Liver (tissue), 9 donors: ENCODE data around the gene ALDH1B1. TPM values are rescaled to one million over a fixed set of nuclear protein-coding genes. Genes with fewer than 3 reads are reported as not detected.

Experiments
- DNase-seq: peaks from one replicate; pipeline ENCODE4 v3.0.0-alpha.2; 2017; ENCODE audit warnings: low spot score
- H3K27ac ChIP-seq, 2 donors: one replicate each; pipeline ENCODE4 v1.7.0; 2013; ENCODE audit warnings: inconsistent platforms in 2 of 2, low read length in 2 of 2, control low read depth in 1 of 2, low read depth in 1 of 2, mild to moderate bottlenecking in 1 of 2
- H3K27me3 ChIP-seq, 4 donors: one replicate each; pipeline versions ENCODE4 v1.6.1 to v1.7.0; 2013; ENCODE audit warnings: low read length in 3 of 4, inconsistent platforms in 1 of 4, mild to moderate bottlenecking in 1 of 4, moderate library complexity in 1 of 4; ENCODE audit not compliant: control insufficient read depth in 4 of 4, insufficient read depth in 4 of 4
- H3K36me3 ChIP-seq, 4 donors: one replicate each; pipeline versions ENCODE4 v1.6.1 to v1.7.0; 2013; ENCODE audit warnings: low read length in 3 of 4, mild to moderate bottlenecking in 3 of 4, low read depth in 1 of 4, moderate library complexity in 1 of 4; ENCODE audit not compliant: control insufficient read depth in 4 of 4, insufficient read depth in 3 of 4
- H3K4me1 ChIP-seq, 4 donors: one replicate each; pipeline versions ENCODE4 v1.6.1 to v1.7.0; 2013; ENCODE audit warnings: low read length in 3 of 4, mild to moderate bottlenecking in 3 of 4, moderate library complexity in 1 of 4; ENCODE audit not compliant: control insufficient read depth in 4 of 4, insufficient read depth in 4 of 4
- H3K4me3 ChIP-seq, 3 donors: one replicate each; pipeline versions ENCODE4 v1.6.1 to v1.7.0; 2013; ENCODE audit warnings: low read length in 3 of 3, control low read depth in 1 of 3, low read depth in 1 of 3, mild to moderate bottlenecking in 1 of 3
- H3K9ac ChIP-seq, 2 donors: one replicate each; pipeline ENCODE4 v1.7.0; 2013; ENCODE audit warnings: low read length in 2 of 2, mild to moderate bottlenecking in 2 of 2, moderate library complexity in 2 of 2, control low read depth in 1 of 2, low read depth in 1 of 2
- H3K9me3 ChIP-seq, 4 donors: one replicate each; pipeline versions ENCODE4 v1.6.1 to v1.7.0; 2013; ENCODE audit warnings: low read length in 3 of 4; ENCODE audit not compliant: control insufficient read depth in 4 of 4
- EGR1 ChIP-seq, 2 donors: IDR thresholded peaks; 2 replicates each; pipeline ENCODE4 v1.6.1; 2016 to 2018; ENCODE audit warnings: antibody characterized with exemption in 2 of 2, low read depth in 2 of 2
- FOXA2 ChIP-seq: IDR thresholded peaks from 2 replicates; pipeline ENCODE4 v1.6.1; 2016; ENCODE audit warnings: antibody characterized with exemption
- GABPA ChIP-seq, 2 donors: IDR thresholded peaks in 1 of 2; conservative IDR thresholded peaks in 1 of 2; 2 replicates each; pipeline ENCODE4 v1.6.1; 2016; ENCODE audit warnings: antibody characterized with exemption in 2 of 2, mild to moderate bottlenecking in 1 of 2, moderate library complexity in 1 of 2
- HNF4A ChIP-seq, 2 donors: conservative IDR thresholded peaks; 2 replicates each; pipeline ENCODE4 v1.6.1; 2016; ENCODE audit warnings: antibody characterized with exemption in 2 of 2, mild to moderate bottlenecking in 2 of 2
- HNF4G ChIP-seq: IDR thresholded peaks from 2 replicates; pipeline ENCODE4 v1.6.1; 2016; ENCODE audit warnings: antibody characterized with exemption
- JUND ChIP-seq, 2 donors: IDR thresholded peaks; 2 replicates each; pipeline ENCODE4 v1.6.1; 2016; ENCODE audit warnings: antibody characterized with exemption in 2 of 2
- NR2F2 ChIP-seq: IDR thresholded peaks from 2 replicates; pipeline ENCODE4 v1.6.1; 2016; ENCODE audit warnings: antibody characterized with exemption
- RAD21 ChIP-seq, 2 donors: IDR thresholded peaks; 2 replicates each; pipeline ENCODE4 v1.6.1; 2016; ENCODE audit warnings: antibody characterized with exemption in 2 of 2, mild to moderate bottlenecking in 2 of 2
- REST ChIP-seq: IDR thresholded peaks from 2 replicates; pipeline ENCODE4 v1.6.1; 2016; ENCODE audit warnings: antibody characterized with exemption, mild to moderate bottlenecking
- SP1 ChIP-seq: IDR thresholded peaks from 2 replicates; pipeline ENCODE4 v1.6.1; 2018; ENCODE audit warnings: antibody characterized with exemption, mild to moderate bottlenecking
- TAF1 ChIP-seq: conservative IDR thresholded peaks from 2 replicates; pipeline ENCODE4 v1.6.1; 2016; ENCODE audit warnings: antibody characterized with exemption, mild to moderate bottlenecking
- ZBTB33 ChIP-seq: IDR thresholded peaks from 2 replicates; pipeline ENCODE4 v1.6.1; 2016; ENCODE audit warnings: antibody characterized with exemption
- WGBS: extraction: QIAGEN DNeasy Blood & Tissue Kit; methylation state at CpG from one replicate; pipeline ENCODE4 v1.1.7; 2013; 5-methylcytosine and 5-hydroxymethylcytosine counted together
- polyA plus RNA-seq, 2 donors: library from polyadenylated mRNA; stranded (reverse) in 1 of 2; unstranded in 1 of 2; fragments of 200-250 nt in 1 of 2; fragments of >200 nt in 1 of 2; fragmentation: Nextera tagmentation in 1 of 2; extraction: Ambion mirVana in 1 of 2; gene quantifications; one replicate each; pipeline versions ENCODE4 v1.2.1 to v1.2.3, GENCODE V29; 2013 to 2015
- total RNA-seq, 2 donors: library from RNA; depleted of rRNA; stranded (reverse); fragments of >200 nt; gene quantifications; one replicate each; pipeline ENCODE4 v1.2.3, GENCODE V29; 2014
- donor health status: healthy.
- donor health status: healthy.
- donor health status: healthy.
- donor health status: healthy.
- donor health status: healthy.

Gene ALDH1B1
- total and polyA plus RNA-seq, 4 donors, result 18.9 to 73.9 (median 52.6) TPM

DNA sequence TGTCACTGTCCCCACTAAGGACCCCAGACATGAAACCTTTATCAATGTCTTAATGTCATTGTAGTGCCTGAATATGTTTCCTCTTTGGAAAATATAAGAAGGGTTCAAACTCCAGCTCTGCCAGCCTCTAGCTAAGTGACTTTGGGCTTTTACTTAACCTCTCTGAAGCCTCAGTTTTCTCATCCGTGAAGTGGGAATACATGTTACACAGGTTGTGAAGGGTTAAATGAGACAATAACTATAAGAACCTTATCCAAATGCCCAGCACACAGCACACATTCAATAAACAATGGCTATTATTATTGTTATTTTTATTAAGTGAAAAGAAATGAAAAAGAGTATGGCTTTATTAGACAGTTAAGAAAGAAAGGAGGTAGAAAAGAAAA lies 47.4 kb downstream of the ALDH1B1 start:
- DNase-seq, result no peak
- WGBS, result 100% methylated on average over 1 of the region's 1 CpG
- TF ChIP-seq HNF4A (conservative IDR thresholded peaks at IDR 0.05) (no peak), REST (no peak), ZBTB33 (no peak), JUND (IDR thresholded peaks at IDR 0.05) (no peak), EGR1 (IDR thresholded peaks at IDR 0.05; ENCODE audit: low read depth in 2 of 2) (no peak), SP1 (no peak), FOXA2 (no peak), NR2F2 (no peak), GABPA (IDR thresholded peaks at IDR 0.05 in 1 of 2, conservative IDR thresholded peaks at IDR 0.05 in 1 of 2) (no peak)
- Histone ChIP-seq H3K4me3 (no peak overlapping the region), H3K9ac (no peak overlapping the region), H3K9me3 (no peaks in the 10 kb centered on the region), H3K36me3 (no peaks in the 10 kb centered on the region), H3K27ac (no peak overlapping the region), H3K27me3 (no peaks in the 10 kb centered on the region), H3K4me1 (peaks cover 0 to 13% (median 7%) of the 10 kb centered on the region in 4 donors)

GRCh38 chr9:38440516-38440915 lies 48.0 kb downstream of the ALDH1B1 start:
- Histone ChIP-seq H3K9ac (no peak overlapping the region), H3K36me3 (no peaks in the 10 kb centered on the region), H3K27ac (no peak overlapping the region), H3K4me1 (peaks cover 0 to 13% (median 7%) of the 10 kb centered on the region in 4 donors), H3K27me3 (no peaks in the 10 kb centered on the region), H3K9me3 (no peaks in the 10 kb centered on the region), H3K4me3 (no peak overlapping the region)
- no peak for DNase-seq
- TF ChIP-seq NR2F2 (no peak), EGR1 (IDR thresholded peaks at IDR 0.05; ENCODE audit: low read depth in 2 of 2) (no peak), HNF4G (no peak), SP1 (no peak), TAF1 (no peak), JUND (IDR thresholded peaks at IDR 0.05) (no peak), RAD21 (IDR thresholded peaks at IDR 0.05) (no peak), GABPA (IDR thresholded peaks at IDR 0.05 in 1 of 2, conservative IDR thresholded peaks at IDR 0.05 in 1 of 2) (no peak)
- 84% methylated on average over 3 of the region's 3 CpGs for WGBS
